Dendritic cell treated with granulocyte-macrophage colony-stimulating factor and Interleukin-4, amounts not matched to agents 40 ng/mL and 50 ng/mL, for 4 days (primary cell): Measurements from ENCODE around the gene DCLK3.
A peak's percentile ranks its signal among the peaks of the same experiment; 100 is the strongest.

Experiments used
- H3K27ac Mint-ChIP-seq: one replicate; pipeline ENCODE4 v1.8.0; 2022; ENCODE audit warnings: mild to moderate bottlenecking, mixed read lengths
- H3K27me3 Mint-ChIP-seq: one replicate; pipeline ENCODE4 v1.8.0; 2022; ENCODE audit warnings: mild to moderate bottlenecking, mixed read lengths
- H3K36me3 Mint-ChIP-seq: one replicate; pipeline ENCODE4 v1.8.0; 2022; ENCODE audit warnings: low read depth, mixed read lengths
- H3K4me1 Mint-ChIP-seq: one replicate; pipeline ENCODE4 v1.8.0; 2022; ENCODE audit warnings: low read depth, mixed read lengths
- H3K4me3 Mint-ChIP-seq: one replicate; pipeline ENCODE4 v1.8.0; 2022; ENCODE audit warnings: mild to moderate bottlenecking, moderate library complexity, mixed read lengths
- H3K9me3 Mint-ChIP-seq: one replicate; pipeline ENCODE4 v1.8.0; 2022; ENCODE audit warnings: mixed read lengths
- intact Hi-C: fragments of 100-400 bp; cut with micrococcal nuclease; formaldehyde crosslinking; loops from one replicate; pipeline ENCODE4 v1.15.0; 2022

Gene DCLK3

DNA sequence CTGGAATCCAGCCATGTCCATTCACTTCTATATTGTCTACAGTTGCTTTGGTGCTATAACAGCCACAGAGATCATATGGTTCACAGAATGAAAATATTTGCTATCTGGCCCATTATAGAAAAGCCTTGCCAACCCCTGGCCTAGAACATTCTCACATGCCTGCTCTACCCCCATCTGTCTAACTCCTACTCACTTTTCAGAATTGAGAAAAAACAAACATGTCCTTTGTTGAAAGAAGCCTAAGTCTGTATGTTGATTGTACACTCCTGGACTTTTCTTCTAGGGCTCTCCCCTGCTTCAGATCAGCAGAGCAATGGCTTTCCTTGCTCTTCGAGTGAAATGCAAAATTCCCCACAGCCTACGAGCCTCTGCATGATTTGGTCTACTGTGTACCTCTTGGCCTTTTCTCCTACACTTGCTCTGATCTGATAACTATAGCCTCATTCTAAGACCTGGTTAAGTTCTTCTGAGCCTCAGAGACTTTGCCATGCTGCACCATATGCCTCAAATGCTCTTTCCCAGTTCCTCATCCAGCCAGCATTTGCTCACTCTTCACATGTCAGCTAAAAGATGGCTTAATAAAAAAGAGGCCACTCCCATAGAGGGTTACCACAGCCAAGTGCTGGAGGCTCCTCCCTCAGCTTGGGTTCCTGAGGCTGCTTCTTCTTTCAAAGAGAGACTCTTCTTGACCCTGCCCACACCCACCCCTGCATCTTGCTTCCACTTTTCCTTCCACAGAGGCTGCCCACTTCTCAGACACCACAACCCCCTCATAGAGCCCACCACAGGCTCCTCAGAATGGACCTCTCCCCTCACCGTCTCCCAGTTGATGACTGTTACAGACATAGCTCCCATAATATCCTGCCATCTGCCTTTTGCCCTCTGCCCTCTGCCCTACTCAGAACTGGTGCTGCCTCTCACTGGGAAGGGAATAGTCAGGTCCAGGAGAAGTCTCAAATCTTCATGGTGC, 22.9 kb upstream of the DCLK3 start:
- H3K27me3 Mint-ChIP-seq, result peaks cover 5% of the 10 kb centered on the region
- peak overlapping the region; percentile 85 for H3K27ac Mint-ChIP-seq
- H3K4me3 Mint-ChIP-seq, result no peak overlapping the region
- H3K4me1 Mint-ChIP-seq, result peaks cover 67% of the 10 kb centered on the region
- H3K9me3 Mint-ChIP-seq, result no peaks in the 10 kb centered on the region
- H3K36me3 Mint-ChIP-seq, result no peaks in the 10 kb centered on the region
- intact Hi-C loops, result loop anchor here (5.0 kb wide), 1 partner anchor 55 kb away; no protein-coding TSS in a partner anchor

GRCh38 chr3:36784138-36784635, 19.8 kb upstream of the DCLK3 start:
- intact Hi-C loops, result no loop called here
- H3K36me3 Mint-ChIP-seq, result no peaks in the 10 kb centered on the region
- H3K27me3 Mint-ChIP-seq, result peaks cover 2% of the 10 kb centered on the region
- peaks cover 39% of the 10 kb centered on the region for H3K4me1 Mint-ChIP-seq
- H3K27ac Mint-ChIP-seq, result no peak overlapping the region
- no peak overlapping the region for H3K4me3 Mint-ChIP-seq
- H3K9me3 Mint-ChIP-seq, result no peaks in the 10 kb centered on the region

DNA sequence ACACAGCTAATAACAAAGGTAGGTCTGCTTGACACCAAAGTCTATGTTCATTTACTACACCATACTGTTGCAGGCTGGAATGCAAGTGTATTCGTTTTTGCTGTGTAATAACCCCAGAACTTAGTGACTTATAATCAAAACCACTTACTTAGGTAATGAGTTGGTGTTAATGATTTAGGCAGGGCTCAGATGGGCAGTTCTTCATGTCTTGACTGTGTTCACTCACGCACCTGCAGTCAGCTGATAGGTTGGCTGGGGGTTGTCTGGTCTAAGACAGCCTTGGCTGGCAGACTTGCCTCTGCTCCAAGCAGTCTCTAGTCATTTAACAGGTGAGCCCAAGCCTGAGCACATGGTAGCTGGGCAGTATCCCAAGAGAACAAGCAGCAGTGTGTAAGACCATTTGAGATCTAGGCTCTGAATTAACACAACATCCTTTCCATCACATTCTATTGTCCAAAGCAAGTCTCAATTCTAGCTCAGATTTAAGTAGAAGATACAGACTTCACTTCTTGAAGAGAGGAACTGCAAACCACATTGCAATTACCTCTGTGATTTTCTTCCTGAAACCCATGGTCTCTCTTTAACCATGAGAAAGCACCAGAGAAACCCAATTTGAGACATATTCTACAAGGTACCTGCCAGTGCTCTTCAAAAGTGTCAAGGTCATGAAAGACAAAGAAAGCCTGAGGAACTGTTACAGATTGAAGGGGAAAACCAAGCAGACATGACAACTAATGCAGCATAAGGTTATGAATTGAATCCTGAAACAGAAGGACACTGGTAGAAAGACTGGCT, 13.3 kb upstream of the DCLK3 start:
- intact Hi-C loops, result no loop called here
- peak overlapping the region; percentile 27 for H3K27ac Mint-ChIP-seq
- H3K4me1 Mint-ChIP-seq, result peaks cover 33% of the 10 kb centered on the region
- no peaks in the 10 kb centered on the region for H3K36me3 Mint-ChIP-seq
- H3K4me3 Mint-ChIP-seq, result no peak overlapping the region
- H3K27me3 Mint-ChIP-seq, result peaks cover 2% of the 10 kb centered on the region
- no peaks in the 10 kb centered on the region for H3K9me3 Mint-ChIP-seq

- peak overlapping the region; percentile 23 for H3K4me3 Mint-ChIP-seq
- peak overlapping the region; percentile 81 for H3K27ac Mint-ChIP-seq
- peaks cover 33% of the 10 kb centered on the region for H3K4me1 Mint-ChIP-seq
- intact Hi-C loops, result no loop called here
- H3K36me3 Mint-ChIP-seq, result no peaks in the 10 kb centered on the region
- H3K9me3 Mint-ChIP-seq, result no peaks in the 10 kb centered on the region
- H3K27me3 Mint-ChIP-seq, result peaks cover 2% of the 10 kb centered on the region
Observed at GRCh38 chr3:36776436-36776835, 12.1 kb upstream of the DCLK3 start.

GRCh38 chr3:36774052-36774451, 9.7 kb upstream of the DCLK3 start:
- H3K9me3 Mint-ChIP-seq, result peaks cover 11% of the 10 kb centered on the region
- peaks cover 44% of the 10 kb centered on the region for H3K4me1 Mint-ChIP-seq
- intact Hi-C loops, result no loop called here
- H3K4me3 Mint-ChIP-seq, result no peak overlapping the region
- no peaks in the 10 kb centered on the region for H3K36me3 Mint-ChIP-seq
- H3K27me3 Mint-ChIP-seq, result peaks cover 16% of the 10 kb centered on the region
- H3K27ac Mint-ChIP-seq, result no peak overlapping the region

- Mint-ChIP-seq H3K27me3 (peaks cover 34% of the 10 kb centered on the region), H3K36me3 (no peaks in the 10 kb centered on the region), H3K27ac (no peak overlapping the region), H3K4me1 (peaks cover 33% of the 10 kb centered on the region), H3K9me3 (peaks cover 11% of the 10 kb centered on the region), H3K4me3 (no peak overlapping the region)
- intact Hi-C loops, result no loop called here
Observed at GRCh38 chr3:36771931-36772330, 7.6 kb upstream of the DCLK3 start.

DNA sequence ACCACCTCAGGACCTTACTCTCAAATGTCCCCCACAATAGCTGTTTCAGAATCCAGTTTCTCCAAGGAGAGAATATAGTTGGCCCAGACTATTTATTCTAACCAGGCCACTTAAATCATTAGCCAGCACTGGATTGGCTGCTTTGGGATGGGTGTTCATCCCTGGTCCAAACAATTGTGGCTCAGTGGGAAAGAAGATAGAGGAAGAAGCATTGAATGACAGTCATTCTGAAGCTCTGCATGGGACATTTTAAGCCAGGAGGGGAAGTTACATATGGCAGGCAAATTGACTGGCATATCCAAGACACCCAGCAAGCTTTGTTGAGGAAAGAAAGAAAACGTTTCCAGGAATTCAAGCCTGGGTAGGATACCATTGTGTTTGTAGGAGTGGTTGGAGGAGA, 5.6 kb upstream of the DCLK3 start:
- intact Hi-C loops, result no loop called here
- Mint-ChIP-seq H3K9me3 (peaks cover 11% of the 10 kb centered on the region), H3K36me3 (no peaks in the 10 kb centered on the region), H3K4me1 (peaks cover 14% of the 10 kb centered on the region), H3K4me3 (no peak overlapping the region), H3K27me3 (peaks cover 48% of the 10 kb centered on the region), H3K27ac (no peak overlapping the region)

DNA sequence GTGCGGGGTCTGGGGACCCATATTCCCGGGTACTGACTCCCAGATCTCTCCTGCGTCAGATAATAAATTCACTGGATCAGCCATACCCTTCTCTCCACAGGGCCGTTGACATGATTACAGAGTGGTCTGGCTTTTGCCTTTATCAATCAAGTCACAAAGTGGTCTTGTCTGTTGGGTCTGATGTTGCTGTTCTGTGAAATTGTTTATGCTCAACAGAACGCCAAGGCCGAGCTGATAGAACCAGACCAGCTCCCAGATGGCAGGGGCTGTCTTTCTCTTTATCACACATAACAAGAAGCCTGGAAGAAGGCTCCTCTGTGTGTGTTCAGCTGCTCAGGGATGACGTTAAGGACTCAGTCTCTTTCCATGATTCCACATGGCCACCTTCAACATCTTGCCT, 751 bp upstream of the DCLK3 start:
- no peaks in the 10 kb centered on the region for H3K36me3 Mint-ChIP-seq
- H3K4me3 Mint-ChIP-seq, result peak overlapping the region; percentile 74
- H3K27me3 Mint-ChIP-seq, result peaks cover 71% of the 10 kb centered on the region
- intact Hi-C loops, result no loop called here
- peaks cover 16% of the 10 kb centered on the region for H3K4me1 Mint-ChIP-seq
- H3K27ac Mint-ChIP-seq, result no peak overlapping the region
- peaks cover 4% of the 10 kb centered on the region for H3K9me3 Mint-ChIP-seq

- Mint-ChIP-seq H3K9me3 (no peaks in the 10 kb centered on the region), H3K27me3 (peaks cover 68% of the 10 kb centered on the region), H3K27ac (no peak overlapping the region), H3K4me1 (peaks cover 13% of the 10 kb centered on the region), H3K4me3 (peak overlapping the region; percentile 74), H3K36me3 (no peaks in the 10 kb centered on the region)
- intact Hi-C loops, result no loop called here
Observed at GRCh38 chr3:36764704-36765038, 318 bp upstream of the DCLK3 start.

DNA sequence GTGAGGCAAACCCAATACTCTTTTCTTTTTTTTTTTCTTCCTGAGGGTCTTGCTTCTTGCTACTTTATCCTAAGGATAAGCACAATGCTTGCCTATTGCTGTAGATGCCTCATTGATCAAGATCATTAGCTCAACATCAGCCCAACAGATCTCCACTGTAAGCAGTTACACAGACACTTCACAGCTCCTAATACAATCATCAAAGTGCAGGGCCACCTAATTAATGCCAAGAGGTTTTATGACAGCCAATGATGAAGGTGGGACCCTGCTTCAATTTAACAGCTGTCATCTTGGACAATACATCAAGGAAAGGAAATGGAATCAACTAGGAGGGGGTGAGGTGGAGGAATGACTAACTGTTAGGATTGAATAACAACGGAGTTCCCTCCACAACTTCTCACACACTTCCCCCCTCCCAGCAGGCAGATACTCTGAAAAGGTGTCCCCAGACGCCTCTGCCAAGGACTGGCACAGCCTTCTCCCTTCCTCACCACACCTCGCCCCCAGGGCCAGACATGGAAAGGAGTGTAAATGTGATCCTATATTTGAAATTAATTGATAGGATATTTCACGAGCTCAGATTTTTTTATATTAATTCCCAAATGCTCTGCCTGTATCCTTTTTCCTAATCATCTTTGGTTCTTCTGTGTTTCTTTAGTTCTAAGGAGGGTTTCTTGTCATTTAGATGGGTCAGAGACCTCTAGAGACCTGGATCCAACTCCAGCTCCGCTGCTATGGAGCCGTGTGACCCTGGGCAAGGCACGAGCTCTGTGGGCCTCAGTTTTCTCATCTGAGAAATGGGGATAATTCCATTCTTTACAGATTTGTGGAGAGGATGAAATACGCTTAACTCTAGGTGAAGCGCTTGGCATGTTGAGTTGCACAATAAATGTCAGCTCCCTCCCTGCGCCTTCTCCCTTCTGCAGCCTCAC, 1.2 kb downstream of the DCLK3 start:
- Mint-ChIP-seq H3K36me3 (no peaks in the 10 kb centered on the region), H3K9me3 (no peaks in the 10 kb centered on the region), H3K27me3 (peaks cover 62% of the 10 kb centered on the region), H3K27ac (no peak overlapping the region), H3K4me1 (peaks cover 13% of the 10 kb centered on the region), H3K4me3 (peak overlapping the region; percentile 62)
- intact Hi-C loops, result no loop called here

DNA sequence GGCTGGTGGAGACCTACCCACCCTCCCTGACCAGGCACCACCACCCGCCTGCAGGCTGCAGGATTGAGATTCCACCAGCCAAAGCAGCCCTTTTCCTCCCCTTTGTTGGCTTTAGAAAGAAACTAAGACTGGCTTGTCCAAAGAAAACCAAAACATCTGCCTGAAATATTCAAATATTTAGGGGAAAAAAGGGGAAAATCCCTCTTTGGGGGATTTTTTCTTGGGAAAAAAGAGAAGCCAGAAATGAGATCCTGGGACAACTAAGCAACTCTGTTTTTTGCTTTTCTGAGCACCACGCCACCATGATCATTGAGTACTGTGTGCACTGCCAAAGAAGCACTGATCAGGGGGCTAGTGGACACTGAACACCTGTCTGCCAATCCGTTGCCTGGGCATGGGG, 2.6 kb downstream of the DCLK3 start:
- intact Hi-C loops, result no loop called here
- H3K4me1 Mint-ChIP-seq, result peaks cover 13% of the 10 kb centered on the region
- no peaks in the 10 kb centered on the region for H3K9me3 Mint-ChIP-seq
- peaks cover 49% of the 10 kb centered on the region for H3K27me3 Mint-ChIP-seq
- no peaks in the 10 kb centered on the region for H3K36me3 Mint-ChIP-seq
- H3K4me3 Mint-ChIP-seq, result no peak overlapping the region
- no peak overlapping the region for H3K27ac Mint-ChIP-seq

- Mint-ChIP-seq H3K9me3 (no peaks in the 10 kb centered on the region), H3K4me1 (no peaks in the 10 kb centered on the region), H3K27me3 (peaks cover 8% of the 10 kb centered on the region), H3K4me3 (no peak overlapping the region), H3K27ac (no peak overlapping the region), H3K36me3 (no peaks in the 10 kb centered on the region)
- intact Hi-C loops, result no loop called here
Observed at GRCh38 chr3:36756269-36756668, 8.1 kb downstream of the DCLK3 start.

- no peaks in the 10 kb centered on the region for H3K4me1 Mint-ChIP-seq
- no peak overlapping the region for H3K27ac Mint-ChIP-seq
- intact Hi-C loops, result no loop called here
- H3K27me3 Mint-ChIP-seq, result peaks cover 4% of the 10 kb centered on the region
- no peak overlapping the region for H3K4me3 Mint-ChIP-seq
- H3K9me3 Mint-ChIP-seq, result no peaks in the 10 kb centered on the region
- no peaks in the 10 kb centered on the region for H3K36me3 Mint-ChIP-seq
Observed at GRCh38 chr3:36751326-36751725, 13.0 kb downstream of the DCLK3 start.
